Esophagus muscularis mucosa (tissue), 4 donors: ENCODE data around the gene PTBP1. TPM values are rescaled to one million over a fixed set of nuclear protein-coding genes. Genes with fewer than 3 reads are reported as not detected.

Experiments used
- DNase-seq: peaks from one replicate; pipeline ENCODE4 v3.0.0-alpha.2; 2017; ENCODE audit errors: extremely low spot score
- H3K27ac ChIP-seq, 4 donors: fragments of 200-600 bp; sonication (generic); replicated peaks in 1 of 4; 1 replicate in 3 of 4; 2 replicates in 1 of 4; pipeline ENCODE4 v1.5.1; 2016 to 2019; ENCODE audit warnings: mild to moderate bottlenecking in 1 of 4
- H3K27me3 ChIP-seq, 4 donors: fragments of 200-600 bp; sonication (generic); one replicate each; pipeline versions ENCODE4 v1.5.1 to v1.6.0; 2016 to 2019
- H3K36me3 ChIP-seq, 4 donors: fragments of 200-600 bp; sonication (generic); one replicate each; pipeline ENCODE4 v1.5.1; 2016 to 2019
- H3K4me1 ChIP-seq, 4 donors: fragments of 200-600 bp; sonication (generic); one replicate each; pipeline ENCODE4 v1.5.1; 2016 to 2019
- H3K4me3 ChIP-seq, 4 donors: fragments of 200-600 bp; sonication (generic); 1 replicate in 2 of 4; 2 replicates in 2 of 4; pipeline ENCODE4 v1.5.1; 2016 to 2019; ENCODE audit warnings: mild to moderate bottlenecking in 4 of 4, moderate library complexity in 1 of 4
- H3K9me3 ChIP-seq, 4 donors: fragments of 200-600 bp; sonication (generic); 1 replicate in 3 of 4; 2 replicates in 1 of 4; pipeline ENCODE4 v1.5.1; 2016 to 2019
- EP300 ChIP-seq: sonication (generic); formaldehyde crosslinking; IDR thresholded peaks from one replicate; pipeline ENCODE4 v1.6.1; 2017; ENCODE audit warnings: antibody characterized with exemption
- POLR2A ChIP-seq: fragments of 450-650 bp; IDR thresholded peaks from one replicate; pipeline ENCODE4 v1.6.1; 2017; ENCODE audit warnings: antibody characterized with exemption, moderate library complexity, mild to moderate bottlenecking, low read depth
- POLR2AphosphoS5 ChIP-seq, 2 donors: sonication (generic); formaldehyde crosslinking; IDR thresholded peaks; one replicate each; pipeline ENCODE4 v1.6.1; 2017; ENCODE audit warnings: antibody characterized with exemption in 2 of 2
- WGBS: methylation state at CpG from one replicate; pipeline ENCODE4 v1.1.5; 2018; 5-methylcytosine and 5-hydroxymethylcytosine counted together
- intact Hi-C: fragments of 100-400 bp; cut with DNase I; formaldehyde crosslinking; loops from one replicate; pipeline ENCODE4 v1.15.1; 2023
- total RNA-seq, 4 donors: library from RNA; depleted of rRNA; stranded (reverse); fragments of >200 nt; gene quantifications; one replicate each; pipeline versions ENCODE4 v1.1.0 to v1.2.1, GENCODE V29; 2016
- TF ChIP-seq, protein P1 (sequence below), 3 experiments: fragments of 200-600 bp in 2 of 3; fragments of 450-650 bp in 1 of 3; sonication (generic) in 2 of 3; IDR thresholded peaks; one replicate each; pipeline ENCODE4 v1.5.1; 2017 to 2019; ENCODE audit warnings: antibody characterized with exemption in 3 of 3, mild to moderate bottlenecking in 2 of 3, moderate library complexity in 1 of 3

The PTBP1 gene
- total RNA-seq, 4 donors from 2014 or later, result 76.8 to 110 (median 95.3) TPM

DNA sequence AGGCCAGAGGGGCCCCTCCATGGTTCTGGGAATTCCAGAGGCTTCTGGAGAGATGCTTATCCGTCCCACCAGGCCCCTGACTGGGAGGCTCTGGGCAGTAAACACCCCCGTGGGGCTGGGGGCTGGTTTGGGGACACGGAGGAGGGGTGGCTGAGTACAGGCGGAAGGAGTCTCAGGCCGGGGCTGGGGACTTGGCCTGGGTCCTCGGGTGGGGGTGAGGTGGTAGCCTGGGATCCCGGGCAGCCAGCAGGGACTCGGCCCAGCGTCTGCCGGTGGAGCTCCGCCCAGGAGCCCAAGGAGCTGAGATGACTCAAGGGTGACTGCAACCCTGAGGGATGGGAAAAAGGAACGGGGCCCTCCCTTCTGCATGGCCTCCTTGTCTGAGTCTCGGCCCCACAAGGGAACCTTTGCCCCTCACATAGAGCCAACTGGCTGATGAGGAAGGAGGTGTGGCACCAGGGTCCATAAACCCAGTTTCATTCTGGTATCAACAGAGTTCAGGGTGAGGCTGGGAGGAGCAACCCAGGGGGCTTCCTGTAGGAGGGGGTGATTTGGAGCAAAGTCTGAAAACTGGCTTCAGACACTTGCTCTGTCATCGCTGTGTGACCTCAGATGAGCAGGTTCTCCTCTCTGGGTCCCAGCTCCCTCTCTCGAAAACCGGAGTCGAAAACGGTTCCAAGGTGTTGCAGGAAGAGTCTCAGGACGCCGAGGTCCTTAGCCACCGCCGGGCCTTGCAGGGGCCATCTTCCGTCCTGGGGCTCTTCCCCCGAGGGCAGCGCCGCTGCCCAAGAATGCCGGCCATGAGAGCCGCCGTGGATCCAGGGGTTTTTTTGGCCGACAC lies 45.5 kb upstream of the PTBP1 start:
- Histone ChIP-seq H3K27me3 (peaks cover 0 to 46% (median 0%) of the 10 kb centered on the region in 4 donors), H3K4me3 (no peak overlapping the region), H3K36me3 (peaks cover 0 to 15% (median 13%) of the 10 kb centered on the region in 4 donors), H3K4me1 (peaks cover 0 to 7% (median 4%) of the 10 kb centered on the region in 4 donors), H3K27ac (peak overlapping the region in 1 of 4 donors; percentile 40), H3K9me3 (peaks cover 0 to 16% (median 13%) of the 10 kb centered on the region in 4 donors)
- intact Hi-C loops, result no loop called here
- TF ChIP-seq POLR2A (no peak), EP300 (no peak)
- no peak for DNase-seq
- WGBS, result 81% methylated on average over 14 of the region's 30 CpGs

DNA sequence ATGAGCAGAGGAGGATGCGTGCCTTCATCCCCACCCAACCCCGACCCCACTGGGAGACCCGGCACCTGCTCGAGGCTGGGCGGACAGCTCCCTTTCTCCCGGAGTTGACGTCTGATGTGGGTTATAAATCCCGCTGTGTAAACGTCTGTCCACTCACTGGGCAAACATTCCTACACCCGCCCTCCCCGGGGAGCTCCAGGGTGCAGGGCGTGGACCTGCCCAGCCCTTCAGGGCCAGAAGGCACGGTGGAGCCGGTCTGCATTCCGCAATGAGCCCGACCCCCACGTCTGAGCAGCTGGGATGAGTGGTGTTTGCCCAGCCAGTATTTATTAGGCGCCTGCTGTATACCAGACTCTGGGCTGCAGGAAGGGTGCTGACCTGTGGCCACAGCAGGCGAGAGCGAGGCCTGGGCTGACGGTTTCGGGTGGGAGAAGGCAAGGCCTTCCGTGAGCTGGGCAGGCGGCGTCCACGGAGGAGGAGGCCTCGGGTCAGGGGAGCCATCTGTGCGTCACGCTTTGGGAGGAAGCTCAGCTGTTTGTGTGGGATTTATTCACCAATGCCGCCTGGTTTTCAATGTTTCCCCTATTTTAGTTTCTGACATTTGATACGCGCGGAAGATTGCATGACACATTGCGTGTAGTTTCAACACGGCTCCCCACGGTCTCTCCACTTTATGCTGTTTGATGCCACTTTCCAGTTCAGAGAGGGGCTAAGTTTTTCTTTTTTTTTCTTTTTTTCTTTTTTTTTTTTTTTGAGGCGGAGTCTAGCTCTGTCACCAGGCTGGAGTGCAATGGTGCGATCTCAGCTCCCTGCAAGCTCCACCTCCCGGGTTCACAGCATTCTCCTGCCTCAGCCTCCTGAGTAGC lies 44.4 kb upstream of the PTBP1 start:
- H3K27ac ChIP-seq, result peak overlapping the region in 3 of 4 donors; percentile 43 to 68 (median 43)
- intact Hi-C loops, result no loop called here

DNA sequence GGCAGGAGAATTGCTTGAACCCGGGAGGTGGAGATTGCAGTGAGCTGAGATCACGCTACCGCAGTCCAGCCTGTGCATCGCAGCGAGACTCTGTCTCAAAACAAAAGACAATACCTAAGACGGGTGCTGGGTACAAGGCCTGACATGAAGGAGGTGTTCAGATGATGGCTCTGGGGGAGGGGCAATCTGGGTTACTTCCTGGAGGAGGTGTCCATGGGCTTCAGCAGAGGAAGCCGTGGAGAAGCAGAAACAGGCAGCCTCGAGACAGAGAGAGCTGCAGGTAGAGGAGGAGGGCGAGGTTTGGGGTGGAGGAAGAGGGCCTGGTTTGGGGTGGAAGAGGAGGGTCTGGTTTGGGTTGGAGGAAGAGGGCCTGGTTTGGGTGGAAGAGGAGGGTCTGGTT lies 42.7 kb upstream of the PTBP1 start:
- H3K27ac ChIP-seq, result no peak overlapping the region
- H3K27me3 ChIP-seq, result peaks cover 0 to 24% (median 0%) of the 10 kb centered on the region in 4 donors
- WGBS, result 88% methylated on average over 9 of the region's 9 CpGs
- intact Hi-C loops, result no loop called here
- peaks cover 0 to 12% (median 10%) of the 10 kb centered on the region in 4 donors for H3K9me3 ChIP-seq
- TF ChIP-seq POLR2A (no peak), POLR2AphosphoS5 (IDR thresholded peaks at IDR 0.05) (no peak), EP300 (no peak)
- TF ChIP-seq, protein P1, sequence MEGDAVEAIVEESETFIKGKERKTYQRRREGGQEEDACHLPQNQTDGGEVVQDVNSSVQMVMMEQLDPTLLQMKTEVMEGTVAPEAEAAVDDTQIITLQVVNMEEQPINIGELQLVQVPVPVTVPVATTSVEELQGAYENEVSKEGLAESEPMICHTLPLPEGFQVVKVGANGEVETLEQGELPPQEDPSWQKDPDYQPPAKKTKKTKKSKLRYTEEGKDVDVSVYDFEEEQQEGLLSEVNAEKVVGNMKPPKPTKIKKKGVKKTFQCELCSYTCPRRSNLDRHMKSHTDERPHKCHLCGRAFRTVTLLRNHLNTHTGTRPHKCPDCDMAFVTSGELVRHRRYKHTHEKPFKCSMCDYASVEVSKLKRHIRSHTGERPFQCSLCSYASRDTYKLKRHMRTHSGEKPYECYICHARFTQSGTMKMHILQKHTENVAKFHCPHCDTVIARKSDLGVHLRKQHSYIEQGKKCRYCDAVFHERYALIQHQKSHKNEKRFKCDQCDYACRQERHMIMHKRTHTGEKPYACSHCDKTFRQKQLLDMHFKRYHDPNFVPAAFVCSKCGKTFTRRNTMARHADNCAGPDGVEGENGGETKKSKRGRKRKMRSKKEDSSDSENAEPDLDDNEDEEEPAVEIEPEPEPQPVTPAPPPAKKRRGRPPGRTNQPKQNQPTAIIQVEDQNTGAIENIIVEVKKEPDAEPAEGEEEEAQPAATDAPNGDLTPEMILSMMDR (IDR thresholded peaks at IDR 0.05), result no peak
- H3K4me3 ChIP-seq, result no peak overlapping the region
- DNase-seq, result no peak
- H3K4me1 ChIP-seq, result peaks cover 0 to 7% (median 4%) of the 10 kb centered on the region in 4 donors
- no peaks in the 10 kb centered on the region for H3K36me3 ChIP-seq

More for the DNA sequence above, 44.4 kb upstream of the PTBP1 start:
- Histone ChIP-seq H3K36me3 (peaks cover 0 to 4% (median 2%) of the 10 kb centered on the region in 4 donors), H3K9me3 (peaks cover 0 to 9% (median 5%) of the 10 kb centered on the region in 4 donors), H3K4me1 (peaks cover 0 to 7% (median 4%) of the 10 kb centered on the region in 4 donors), H3K4me3 (peak overlapping the region in 1 of 4 donors; percentile 16), H3K27me3 (peaks cover 0 to 38% (median 0%) of the 10 kb centered on the region in 4 donors)
- TF ChIP-seq POLR2A (no peak), EP300 (no peak), POLR2AphosphoS5 (IDR thresholded peaks at IDR 0.05) (no peak)
- TF ChIP-seq, protein P1 (IDR thresholded peaks at IDR 0.05), result no peak
- WGBS, result 42% methylated on average over 23 of the region's 39 CpGs
- no peak for DNase-seq

DNA sequence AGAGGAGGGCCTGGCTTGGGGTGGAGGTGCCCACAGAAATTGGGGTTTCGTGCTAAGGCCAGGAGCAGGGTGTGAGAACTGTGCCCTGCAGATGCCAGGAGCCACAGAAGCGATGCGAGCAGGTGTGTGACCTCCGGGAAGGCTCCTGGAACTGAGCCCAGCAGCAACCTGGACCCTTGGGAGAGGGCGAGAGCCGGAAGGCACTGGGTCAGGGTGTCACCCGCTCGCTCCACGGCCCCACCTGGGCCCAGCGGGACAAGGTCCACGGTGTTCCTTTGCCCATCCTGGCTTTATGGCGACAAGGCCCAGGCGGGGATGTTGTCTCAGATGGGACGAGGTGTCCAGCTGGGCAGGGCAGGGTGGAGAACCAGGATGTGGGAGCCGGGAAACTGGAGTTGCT lies 42.2 kb upstream of the PTBP1 start:
- 90% methylated on average over 10 of the region's 15 CpGs for whole genome bisulfite sequencing
- intact Hi-C loops, result no loop called here
- H3K27ac ChIP-seq, result no peak overlapping the region

More for the DNA sequence above, 42.2 kb upstream of the PTBP1 start:
- no peak overlapping the region for H3K4me3 ChIP-seq
- DNase-seq, result no peak
- H3K36me3 ChIP-seq, result no peaks in the 10 kb centered on the region
- H3K4me1 ChIP-seq, result peaks cover 0 to 7% (median 4%) of the 10 kb centered on the region in 4 donors
- H3K9me3 ChIP-seq, result peaks cover 0 to 12% (median 10%) of the 10 kb centered on the region in 4 donors
- TF ChIP-seq EP300 (no peak), POLR2AphosphoS5 (IDR thresholded peaks at IDR 0.05) (no peak), POLR2A (no peak)
- TF ChIP-seq, protein P1 (IDR thresholded peaks at IDR 0.05), result no peak
- peaks cover 0 to 24% (median 0%) of the 10 kb centered on the region in 4 donors for H3K27me3 ChIP-seq
